Measurements from ENCODE around the gene DUXB.

Gene DUXB

DNA sequence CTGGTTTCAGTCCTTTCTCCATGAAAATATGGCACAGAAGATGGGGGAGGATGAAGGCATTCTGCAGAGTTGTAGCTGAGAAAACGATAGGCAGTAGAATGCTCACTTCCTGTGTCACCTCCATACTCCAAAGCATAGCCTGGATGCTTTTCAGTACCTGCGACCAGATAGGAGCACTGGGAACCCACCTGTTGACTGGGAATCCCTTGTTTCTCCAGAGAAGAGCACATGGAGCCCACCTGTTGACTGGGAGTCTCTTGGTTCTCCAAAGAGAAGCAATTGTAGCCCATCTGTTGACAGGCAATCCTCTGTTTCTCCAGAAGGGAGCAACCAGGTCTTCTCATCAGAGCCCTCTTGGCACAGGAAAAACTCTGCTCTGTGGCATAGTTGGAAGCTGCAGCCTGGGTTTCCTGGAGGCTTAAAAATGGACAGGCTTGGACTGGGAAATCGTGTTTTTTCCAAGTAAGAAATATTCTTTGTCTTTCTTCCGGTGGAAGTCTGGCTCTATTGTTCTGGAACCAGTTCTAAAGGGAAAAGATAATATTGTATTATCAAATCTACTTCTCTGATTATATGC is 40.4 kb downstream of the DUXB start:
- no peak for DNase-seq (ENCODE audit: low read depth in 2 of 3, low spot score in 2 of 3)

GRCh38 chr16:75660321-75660720 is 40.9 kb downstream of the DUXB start:
- no peak for DNase-seq (ENCODE audit: low read depth in 2 of 3, low spot score in 2 of 3)

DNA sequence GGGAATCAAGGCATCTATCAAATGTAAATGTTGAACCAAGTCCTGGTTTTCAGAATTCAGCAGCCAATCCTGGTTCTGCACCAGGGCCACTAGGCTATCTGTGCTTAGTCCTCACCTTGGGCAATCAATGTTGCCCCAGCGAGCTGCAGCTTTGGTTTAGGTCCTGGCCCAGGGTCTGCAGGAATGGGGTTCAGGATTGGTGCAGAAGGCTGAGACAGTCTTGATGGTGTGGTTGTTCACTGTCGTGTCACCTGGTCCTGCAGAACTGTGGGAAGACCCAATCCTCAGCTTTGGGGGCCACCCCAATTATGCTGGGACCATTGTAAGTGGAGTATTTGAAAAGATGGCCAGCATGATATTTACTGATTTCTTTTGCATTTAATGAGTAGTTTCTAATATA is 43.1 kb downstream of the DUXB start:
- no peak for DNase-seq (ENCODE audit: low read depth in 2 of 3, low spot score in 2 of 3)

DNA sequence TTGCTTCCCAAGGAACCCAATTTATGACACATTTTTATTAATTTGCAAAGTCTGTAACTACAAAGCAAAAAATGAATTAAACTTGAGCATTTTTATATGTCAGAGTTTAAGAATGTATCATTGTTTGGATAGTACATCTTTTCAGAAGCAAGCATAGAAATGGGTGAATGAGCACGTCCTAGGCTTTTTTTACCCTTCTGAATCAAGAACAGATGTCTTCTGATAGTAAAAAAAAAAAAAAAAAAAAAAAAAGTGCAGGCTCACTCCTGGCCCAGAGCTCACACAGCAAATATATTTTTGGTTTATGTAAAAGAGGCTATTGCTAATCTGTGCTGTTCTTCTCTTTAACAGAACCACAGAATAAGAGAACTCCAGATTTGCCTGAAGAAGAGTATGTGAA is 47.3 kb downstream of the DUXB start:
- DNase-seq (ENCODE audit: low read depth in 2 of 3, low spot score in 2 of 3), result no peak

GRCh38 chr16:75648265-75649076 is 52.8 kb downstream of the DUXB start:
- peak; percentile 63 to 69 (median 68) for DNase-seq (ENCODE audit: low read depth in 2 of 3, low spot score in 2 of 3)

DNA sequence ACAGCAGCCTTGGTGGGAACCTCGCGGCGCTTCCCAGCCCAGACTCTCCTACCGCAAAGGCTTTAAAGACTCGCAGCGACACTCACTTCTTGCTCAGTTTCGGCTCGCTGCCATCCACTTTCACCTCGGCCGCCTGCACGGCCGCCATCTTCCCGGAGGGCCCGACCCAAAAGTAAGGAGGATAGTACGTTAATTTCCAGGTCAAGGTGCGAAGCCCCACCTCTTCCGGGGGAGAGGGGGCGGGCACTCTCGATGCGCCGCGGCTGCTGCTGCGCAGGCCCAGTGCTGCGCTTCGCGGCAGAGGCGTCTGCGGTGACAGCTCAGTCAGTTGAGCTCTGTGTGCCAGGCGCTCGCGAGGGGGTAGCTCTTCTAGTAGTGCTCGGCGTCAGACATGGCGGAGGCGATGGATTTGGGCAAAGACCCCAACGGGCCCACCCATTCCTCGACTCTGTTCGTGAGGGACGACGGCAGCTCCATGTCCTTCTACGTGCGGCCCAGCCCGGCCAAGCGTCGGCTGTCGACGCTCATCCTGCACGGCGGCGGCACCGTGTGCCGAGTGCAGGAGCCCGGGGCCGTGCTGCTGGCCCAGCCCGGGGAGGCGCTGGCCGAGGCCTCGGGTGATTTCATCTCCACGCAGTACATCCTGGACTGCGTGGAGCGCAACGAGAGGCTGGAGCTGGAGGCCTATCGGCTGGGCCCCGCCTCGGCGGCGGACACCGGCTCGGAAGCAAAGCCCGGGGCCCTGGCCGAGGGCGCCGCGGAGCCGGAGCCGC is 53.6 kb downstream of the DUXB start, which contains the start of the genes KARS1 and TERF2IP:
TSS of gene KARS1 (minus strand) at position 174 of the 773 bp plus-strand sequence. CDS start at position 148, 26 bp downstream.
TSS of gene TERF2IP (plus strand) at position 282 of the 773 bp plus-strand sequence. CDS start at position 392, 110 bp downstream.
- peak; percentile 57 to 89 (median 76) for DNase-seq (ENCODE audit: low read depth in 2 of 3, low spot score in 2 of 3)

GRCh38 chr16:75647112-75647491 is 54.2 kb downstream of the DUXB start:
- no peak for DNase-seq (ENCODE audit: low read depth in 2 of 3, low spot score in 2 of 3)

DNA sequence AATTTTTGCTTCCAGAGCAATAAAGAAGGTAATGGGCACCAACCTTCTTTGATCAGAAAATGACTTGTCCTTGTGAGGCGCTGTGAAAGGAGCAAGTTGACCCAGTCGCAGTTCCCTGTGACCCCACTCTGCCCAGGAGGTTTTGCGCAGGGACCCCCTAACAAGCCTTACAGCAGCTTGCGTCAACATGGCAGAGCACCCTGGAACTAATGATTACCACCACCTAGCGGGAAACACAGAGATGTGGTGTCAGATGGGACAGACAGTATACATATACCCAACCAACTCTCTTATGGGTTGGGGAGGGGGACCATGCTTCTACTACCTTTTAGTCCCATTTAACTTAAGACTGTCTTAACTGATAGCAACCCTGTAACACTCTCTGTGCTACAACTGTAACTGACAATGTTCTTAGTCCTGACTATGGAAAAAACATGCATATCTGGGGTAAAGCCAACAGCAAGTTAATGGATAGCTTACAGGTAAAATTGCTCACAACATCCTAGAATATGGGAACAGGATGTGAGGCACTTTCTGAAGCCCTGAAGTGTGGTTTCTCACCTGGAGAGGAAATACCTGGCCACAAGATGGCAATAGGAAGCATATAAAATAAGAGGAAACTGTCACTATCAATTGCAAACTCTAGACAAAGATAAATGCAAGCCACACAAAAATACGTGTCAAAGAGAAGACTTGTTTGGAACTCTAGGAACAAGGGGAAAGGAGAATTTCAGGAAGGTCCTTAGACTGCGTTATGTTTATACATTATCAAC is 56.8 kb downstream of the DUXB start:
- no peak for DNase-seq (ENCODE audit: low read depth in 2 of 3, low spot score in 2 of 3)
